DOHH2 (cell line): ENCODE results near the gene APBA2.

ENCODE experiments used
- EZH2phosphoT487 ChIP-seq: fragments of 200-600 bp; sonication (generic); IDR thresholded peaks from 2 replicates; pipeline ENCODE4 v1.6.1; 2017; ENCODE audit warnings: borderline replicate concordance, mild to moderate bottlenecking, antibody characterized with exemption, low read length, moderate library complexity, mixed read lengths
- TF ChIP-seq, protein P1 (sequence below): fragments of 200-600 bp; sonication (generic); IDR thresholded peaks from one replicate; pipeline ENCODE4 v1.5.1; 2014; ENCODE audit warnings: antibody characterized with exemption, mild to moderate bottlenecking, low read depth, low read length; ENCODE audit not compliant: poor library complexity, severe bottlenecking

DNA sequence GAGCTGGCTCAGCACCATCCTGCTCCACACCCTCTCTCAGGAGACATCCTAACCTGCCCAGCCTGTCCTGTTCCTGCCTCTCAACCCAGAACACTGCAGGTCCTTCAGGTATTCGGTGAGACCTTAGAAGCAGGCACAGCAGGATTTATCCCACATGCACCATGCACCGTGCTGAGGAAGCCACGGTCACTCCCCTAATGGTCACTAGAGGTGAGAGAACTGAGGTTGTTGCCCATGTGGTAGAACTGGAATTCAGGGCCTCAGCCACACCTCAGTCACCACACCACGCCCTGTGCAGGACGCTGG is 36.9 kb downstream of the APBA2 start:
- TF ChIP-seq EZH2phosphoT487, result no peak
- TF ChIP-seq, protein P1, sequence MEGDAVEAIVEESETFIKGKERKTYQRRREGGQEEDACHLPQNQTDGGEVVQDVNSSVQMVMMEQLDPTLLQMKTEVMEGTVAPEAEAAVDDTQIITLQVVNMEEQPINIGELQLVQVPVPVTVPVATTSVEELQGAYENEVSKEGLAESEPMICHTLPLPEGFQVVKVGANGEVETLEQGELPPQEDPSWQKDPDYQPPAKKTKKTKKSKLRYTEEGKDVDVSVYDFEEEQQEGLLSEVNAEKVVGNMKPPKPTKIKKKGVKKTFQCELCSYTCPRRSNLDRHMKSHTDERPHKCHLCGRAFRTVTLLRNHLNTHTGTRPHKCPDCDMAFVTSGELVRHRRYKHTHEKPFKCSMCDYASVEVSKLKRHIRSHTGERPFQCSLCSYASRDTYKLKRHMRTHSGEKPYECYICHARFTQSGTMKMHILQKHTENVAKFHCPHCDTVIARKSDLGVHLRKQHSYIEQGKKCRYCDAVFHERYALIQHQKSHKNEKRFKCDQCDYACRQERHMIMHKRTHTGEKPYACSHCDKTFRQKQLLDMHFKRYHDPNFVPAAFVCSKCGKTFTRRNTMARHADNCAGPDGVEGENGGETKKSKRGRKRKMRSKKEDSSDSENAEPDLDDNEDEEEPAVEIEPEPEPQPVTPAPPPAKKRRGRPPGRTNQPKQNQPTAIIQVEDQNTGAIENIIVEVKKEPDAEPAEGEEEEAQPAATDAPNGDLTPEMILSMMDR, result no peak
